Uterus (tissue), 4 donors: ENCODE measurements around the gene SLC22A15. TPM values are rescaled to one million over a fixed set of nuclear protein-coding genes. Genes with fewer than 3 reads are reported as not detected.

Source experiments
- DNase-seq, 2 donors: peaks; one replicate each; pipeline ENCODE4 v3.0.0-alpha.2; 2019 to 2020
- H3K27ac ChIP-seq, 2 donors: fragments of 200-600 bp; sonication (generic); 1 replicate in 1 of 2; 2 replicates in 1 of 2; pipeline ENCODE4 v1.5.1; 2016 to 2018
- H3K27me3 ChIP-seq, 2 donors: fragments of 200-600 bp; sonication (generic); one replicate each; pipeline ENCODE4 v1.5.1; 2018 to 2019; ENCODE audit warnings: control low read depth in 1 of 2
- H3K36me3 ChIP-seq, 2 donors: fragments of 200-600 bp; sonication (generic); one replicate each; pipeline ENCODE4 v1.5.1; 2019; ENCODE audit warnings: control low read depth in 1 of 2
- H3K4me1 ChIP-seq, 2 donors: fragments of 200-600 bp; sonication (generic); one replicate each; pipeline ENCODE4 v1.5.1; 2018 to 2019; ENCODE audit warnings: control low read depth in 1 of 2
- H3K4me3 ChIP-seq, 2 donors: fragments of 200-600 bp; sonication (generic); 1 replicate in 1 of 2; 2 replicates in 1 of 2; pipeline ENCODE4 v1.5.1; 2018 to 2019; ENCODE audit warnings: mild to moderate bottlenecking in 1 of 2
- H3K9me3 ChIP-seq, 2 donors: fragments of 200-600 bp; sonication (generic); one replicate each; pipeline ENCODE4 v1.5.1; 2019; ENCODE audit warnings: control low read depth in 1 of 2
- CTCF ChIP-seq, 4 experiments: fragments of 200-600 bp in 2 of 4; fragments of 450-650 bp in 2 of 4; sonication (generic) in 2 of 4; IDR thresholded peaks; one replicate each; pipeline ENCODE4 v1.5.1; 2016 to 2019; ENCODE audit warnings: antibody characterized with exemption in 4 of 4, mild to moderate bottlenecking in 2 of 4, moderate library complexity in 1 of 4
- POLR2A ChIP-seq, 2 donors: fragments of 450-650 bp; IDR thresholded peaks; one replicate each; pipeline ENCODE4 v1.6.1; 2016; ENCODE audit warnings: antibody characterized with exemption in 2 of 2, mild to moderate bottlenecking in 1 of 2, moderate library complexity in 1 of 2
- intact Hi-C: fragments of 100-400 bp; cut with DNase I; formaldehyde crosslinking; loops from one replicate; pipeline ENCODE4 v1.15.1; 2023; ENCODE audit warnings: low total_unique reads
- total RNA-seq, 4 donors: library from RNA; depleted of rRNA in 3 of 4; stranded (reverse); fragments of >200 nt in 3 of 4; gene quantifications; one replicate each; pipeline versions ENCODE4 v1.1.0 to v1.2.4, GENCODE V29; 2014 to 2023
- donor health status: DM: yes; HTN: yes; CAD: no.

Gene SLC22A15
- total RNA-seq, 4 donors from 2014 or later, result 2.0 to 7.8 (median 3.8) TPM; not detected in 1

- no peaks in the 10 kb centered on the region for H3K36me3 ChIP-seq
- no peak for DNase-seq
- no peak for TF ChIP-seq CTCF (IDR thresholded peaks at IDR 0.05)
- H3K27me3 ChIP-seq, result no peaks in the 10 kb centered on the region
- H3K4me3 ChIP-seq, result no peak overlapping the region
- H3K9me3 ChIP-seq, result no peaks in the 10 kb centered on the region
- intact Hi-C loops, result no loop called here
- H3K4me1 ChIP-seq, result no peaks in the 10 kb centered on the region
- H3K27ac ChIP-seq, result no peak overlapping the region
Measured at GRCh38 chr1:116115476-116116439, 139.4 kb downstream of the SLC22A15 start.

- no peak for DNase-seq
- Histone ChIP-seq H3K4me1 (no peaks in the 10 kb centered on the region), H3K4me3 (no peak overlapping the region), H3K9me3 (no peaks in the 10 kb centered on the region), H3K36me3 (no peaks in the 10 kb centered on the region), H3K27ac (no peak overlapping the region), H3K27me3 (no peaks in the 10 kb centered on the region)
- TF ChIP-seq POLR2A (IDR thresholded peaks at IDR 0.05) (no peak), CTCF (IDR thresholded peaks at IDR 0.05) (no peak)
- intact Hi-C loops, result no loop called here
Measured at GRCh38 chr1:116118471-116118870, 142.2 kb downstream of the SLC22A15 start.

Other genes with a start within 250 kb of the SLC22A15 start
- gene CASQ2, start 207.8 kb upstream of the SLC22A15 start, total RNA-seq, result 10 to 100 TPM in 2 of 4 donors, 1 to 10 TPM in 2; 1.5 to 30.2 (median 7.8) TPM
- gene NHLH2, start 135.4 kb upstream of the SLC22A15 start, total RNA-seq, result not detected
- gene MAB21L3, start 134.9 kb downstream of the SLC22A15 start, total RNA-seq, result not detected